Measurements from ENCODE around the gene CPZ.

The CPZ gene

GRCh38 chr4:8596891-8597290, 4.3 kb downstream of the CPZ start:
- no peak for DNase-seq

GRCh38 chr4:8597319-8597718, 4.8 kb downstream of the CPZ start:
- DNase-seq, result no peak

- no peak for DNase-seq
These were observed 5.2 kb downstream of the CPZ start for GRCh38 chr4:8597791-8598190.

GRCh38 chr4:8598391-8599090, 6.0 kb downstream of the CPZ start:
- no peak for DNase-seq

GRCh38 chr4:8599091-8599460, 6.5 kb downstream of the CPZ start:
- no peak for DNase-seq

- peak; percentile 65 for DNase-seq
These were observed 7.1 kb downstream of the CPZ start for GRCh38 chr4:8599657-8600056.

- no peak for DNase-seq
These were observed 7.7 kb downstream of the CPZ start for GRCh38 chr4:8600266-8600665.

GRCh38 chr4:8600686-8601085, 8.1 kb downstream of the CPZ start:
- no peak for DNase-seq

GRCh38 chr4:8601086-8601485, 8.5 kb downstream of the CPZ start:
- DNase-seq, result no peak

GRCh38 chr4:8601556-8601955, 9.0 kb downstream of the CPZ start:
- no peak for DNase-seq

GRCh38 chr4:8602686-8603430, 10.3 kb downstream of the CPZ start:
- no peak for DNase-seq

GRCh38 chr4:8603931-8604330, 11.4 kb downstream of the CPZ start:
- no peak for DNase-seq

GRCh38 chr4:8605289-8605688, 12.7 kb downstream of the CPZ start:
- no peak for DNase-seq

- no peak for DNase-seq
These were observed 13.9 kb downstream of the CPZ start for GRCh38 chr4:8606476-8606875.

- DNase-seq, result no peak
These were observed 14.4 kb downstream of the CPZ start for GRCh38 chr4:8606966-8607365.

- DNase-seq, result peak; percentile 3
These were observed 15.3 kb downstream of the CPZ start for GRCh38 chr4:8607603-8608481.

- no peak for DNase-seq
These were observed 16.3 kb downstream of the CPZ start for GRCh38 chr4:8608714-8609391.

GRCh38 chr4:8609406-8609805, 16.8 kb downstream of the CPZ start:
- DNase-seq, result no peak

GRCh38 chr4:8609824-8610350, 17.3 kb downstream of the CPZ start:
- DNase-seq, result no peak

- DNase-seq, result no peak
These were observed 18.5 kb downstream of the CPZ start for GRCh38 chr4:8610858-8611616.

GRCh38 chr4:8612646-8613045, 20.1 kb downstream of the CPZ start:
- no peak for DNase-seq

All from fibroblast of skin of right biceps (primary cell).